Endodermal cell (in vitro differentiated cells): ENCODE results near the gene PCDH10. TPM values are rescaled to one million over a fixed set of nuclear protein-coding genes. Genes with fewer than 3 reads are reported as not detected.
"Not testable (repeated sequence)": the region's sequence is repeated elsewhere in the genome, so short reads cannot be mapped to it uniquely, and the experiment has no call there.

ENCODE experiments used
- DNase-seq: peaks from one replicate; pipeline ENCODE4 v3.0.0-alpha.2; 2017
- H3K27ac ChIP-seq: 2 replicates; pipeline ENCODE4 v1.5.1; 2013; ENCODE audit warnings: mild to moderate bottlenecking, low read depth, low read length, moderate library complexity
- H3K27me3 ChIP-seq: 2 replicates; pipeline ENCODE4 v1.6.1; 2013; ENCODE audit warnings: mild to moderate bottlenecking, low read length, moderate library complexity; ENCODE audit not compliant: insufficient read depth, control insufficient read depth, poor library complexity, severe bottlenecking
- H3K36me3 ChIP-seq: 2 replicates; pipeline ENCODE4 v1.7.0; 2013; ENCODE audit warnings: mild to moderate bottlenecking, low read length, moderate library complexity; ENCODE audit not compliant: control insufficient read depth, insufficient read depth
- H3K4me1 ChIP-seq: one replicate; pipeline ENCODE4 v1.7.0; 2013; ENCODE audit warnings: low read length; ENCODE audit not compliant: control insufficient read depth, insufficient read depth
- H3K4me3 ChIP-seq: 2 replicates; pipeline ENCODE4 v1.5.1; 2013; ENCODE audit warnings: mild to moderate bottlenecking, low read length, moderate library complexity
- H3K9ac ChIP-seq: 2 replicates; pipeline ENCODE4 v1.6.1; 2013; ENCODE audit warnings: mild to moderate bottlenecking, low read length, moderate library complexity; ENCODE audit not compliant: poor library complexity, severe bottlenecking; ENCODE audit errors: extremely low read depth
- H3K9me3 ChIP-seq: 2 replicates; pipeline ENCODE4 v1.6.1; 2013; ENCODE audit warnings: mild to moderate bottlenecking, low read length, moderate library complexity; ENCODE audit not compliant: control insufficient read depth
- H3K27ac Mint-ChIP-seq: 2 replicates; pipeline ENCODE4 v1.8.0; 2020; ENCODE audit warnings: mixed read lengths
- H3K27me3 Mint-ChIP-seq: 2 replicates; pipeline ENCODE4 v1.8.0; 2021; ENCODE audit warnings: mild to moderate bottlenecking, mixed read lengths; ENCODE audit not compliant: insufficient read depth
- H3K36me3 Mint-ChIP-seq: 2 replicates; pipeline ENCODE4 v1.8.0; 2020; ENCODE audit warnings: low read depth, mixed read lengths
- H3K4me1 Mint-ChIP-seq: 2 replicates; pipeline ENCODE4 v1.8.0; 2020; ENCODE audit warnings: mixed read lengths
- H3K4me3 Mint-ChIP-seq: 2 replicates; pipeline ENCODE4 v1.8.0; 2020; ENCODE audit warnings: mild to moderate bottlenecking, moderate library complexity, mixed read lengths
- H3K9me3 Mint-ChIP-seq: 2 replicates; pipeline ENCODE4 v1.8.0; 2020; ENCODE audit warnings: mild to moderate bottlenecking, mixed read lengths
- CTCF ChIP-seq: fragments of 200-600 bp; sonication (generic); conservative IDR thresholded peaks from 2 replicates; pipeline ENCODE4 v1.5.0; 2021; ENCODE audit warnings: antibody characterized with exemption, mild to moderate bottlenecking
- WGBS, 2 experiments: methylation state at CpG; one replicate each; pipeline versions ENCODE4 v1.1.5 to v1.1.7; 2013; ENCODE audit warnings: missing lambda C conversion rate in 2 of 2, mixed read lengths in 1 of 2; ENCODE audit not compliant: insufficient coverage in 1 of 2, insufficient read length in 1 of 2; 5-methylcytosine and 5-hydroxymethylcytosine counted together
- total RNA-seq, 2 donors: library from RNA; stranded (reverse); fragmentation: NEBNext Ultra II Directional in 1 of 2; extraction: Animal tissue kit (Norgen Biotek cat#: 25700) in 1 of 2; gene quantifications; 2 replicates in 1 of 2; 3 replicates in 1 of 2; pipeline ENCODE4 v1.2.1, GENCODE V29; 2021

The PCDH10 gene
- total RNA-seq, 2 donors from 2014 or later = 111 to 139 TPM

GRCh38 chr4:133208694-133209285 lies 59.7 kb downstream of the PCDH10 start:
- H3K27me3 ChIP-seq = no peaks in the 10 kb centered on the region
- peaks cover 5% of the 10 kb centered on the region for H3K4me1 Mint-ChIP-seq
- no peak overlapping the region for H3K4me3 Mint-ChIP-seq
- peaks cover 7% of the 10 kb centered on the region for H3K36me3 Mint-ChIP-seq
- H3K4me1 ChIP-seq = peaks cover 3% of the 10 kb centered on the region
- TF ChIP-seq CTCF = no peak
- H3K9me3 ChIP-seq = peaks cover 18% of the 10 kb centered on the region
- no peak overlapping the region for H3K4me3 ChIP-seq
- no peaks in the 10 kb centered on the region for H3K36me3 ChIP-seq
- no peak overlapping the region for H3K9ac ChIP-seq
- no peaks in the 10 kb centered on the region for H3K27me3 Mint-ChIP-seq
- no peak overlapping the region for H3K27ac ChIP-seq
- H3K9me3 Mint-ChIP-seq = peaks cover 20% of the 10 kb centered on the region
- DNase-seq = no peak
- no peak overlapping the region for H3K27ac Mint-ChIP-seq
- WGBS, 2 experiments = 95 to 97% methylated on average over 3 to 7 of the region's 7 CpGs

- Histone ChIP-seq H3K9me3 (peaks cover 11% of the 10 kb centered on the region), H3K4me3 (no peak overlapping the region), H3K4me1 (no peaks in the 10 kb centered on the region), H3K9ac (no peak overlapping the region), H3K36me3 (no peaks in the 10 kb centered on the region), H3K27ac (no peak overlapping the region), H3K27me3 (no peaks in the 10 kb centered on the region)
- Mint-ChIP-seq H3K27ac (no peak overlapping the region), H3K4me1 (no peaks in the 10 kb centered on the region), H3K9me3 (peaks cover 20% of the 10 kb centered on the region), H3K36me3 (peaks cover 3% of the 10 kb centered on the region), H3K27me3 (no peaks in the 10 kb centered on the region), H3K4me3 (no peak overlapping the region)
- no peak for TF ChIP-seq CTCF
- no peak for DNase-seq
- 95 to 100% methylated on average over 4 to 6 of the region's 6 CpGs for WGBS, 2 experiments
These were observed 84.8 kb downstream of the PCDH10 start for GRCh38 chr4:133233922-133234321.

- not testable (repeated sequence) for H3K36me3 ChIP-seq, H3K36me3 Mint-ChIP-seq, H3K4me1 Mint-ChIP-seq, H3K27me3 Mint-ChIP-seq, H3K27me3 ChIP-seq, H3K4me3 Mint-ChIP-seq, DNase-seq, H3K9ac ChIP-seq, H3K27ac Mint-ChIP-seq, H3K4me3 ChIP-seq, H3K4me1 ChIP-seq, H3K27ac ChIP-seq
- peaks cover 11% of the 10 kb centered on the region for H3K9me3 ChIP-seq
- H3K9me3 Mint-ChIP-seq = peaks cover 25% of the 10 kb centered on the region
- 95 to 100% methylated on average over 6 to 30 of the region's 30 CpGs for WGBS, 2 experiments
These were observed 91.4 kb downstream of the PCDH10 start for GRCh38 chr4:133240451-133240850.
